Naive thymus-derived CD4-positive, alpha-beta T cell (primary cell): ENCODE data around the gene GAL3ST2. TPM values are rescaled to one million over a fixed set of nuclear protein-coding genes. Genes with fewer than 3 reads are reported as not detected.

Source experiments
- ATAC-seq: fragments of 150-1000 bp; cut with Tn5 transposase; 2 replicates; pipeline ENCODE4 v1.10.0; 2021; ENCODE audit warnings: mild to moderate bottlenecking, moderate library complexity
- CTCF ChIA-PET: fragments of 350-600 bp; sonication (Branson Sonifier 250); formaldehyde crosslinking; loops from one replicate; lab custom pipeline; 2021; ENCODE audit warnings: antibody characterized with exemption; lab: Charles Lee
- POLR2A ChIA-PET: fragments of 350-600 bp; sonication (Branson Sonifier 250); formaldehyde crosslinking; loops from one replicate; lab custom pipeline; 2021; ENCODE audit warnings: antibody characterized with exemption, inconsistent platforms; lab: Charles Lee
- DNase-seq, 9 donors: peaks; one replicate each; pipeline versions ENCODE4 v3.0.0 to v3.0.0-alpha.2; 2020 to 2022; ENCODE audit warnings: mixed read lengths in 1 of 9
- H3K27ac ChIP-seq: one replicate; pipeline ENCODE4 v1.7.0; 2013; ENCODE audit warnings: mild to moderate bottlenecking, low read depth, low read length, moderate library complexity
- H3K27me3 ChIP-seq, 2 donors: one replicate each; pipeline ENCODE4 v1.7.0; 2013; ENCODE audit warnings: low read length in 2 of 2, mild to moderate bottlenecking in 2 of 2, moderate library complexity in 2 of 2; ENCODE audit not compliant: control insufficient read depth in 2 of 2, insufficient read depth in 2 of 2
- H3K36me3 ChIP-seq, 3 experiments: 1 replicate in 2 of 3; 2 replicates in 1 of 3; pipeline ENCODE4 v1.7.0; 2013; ENCODE audit warnings: low read length in 3 of 3, mild to moderate bottlenecking in 3 of 3, moderate library complexity in 1 of 3; ENCODE audit not compliant: insufficient read depth in 3 of 3, control insufficient read depth in 2 of 3
- H3K4me1 ChIP-seq, 2 donors: one replicate each; pipeline ENCODE4 v1.7.0; 2013; ENCODE audit warnings: low read length in 2 of 2, mild to moderate bottlenecking in 2 of 2, moderate library complexity in 1 of 2; ENCODE audit not compliant: control insufficient read depth in 2 of 2, insufficient read depth in 2 of 2
- H3K4me3 ChIP-seq: 2 replicates; pipeline ENCODE4 v1.7.0; 2013; ENCODE audit warnings: mild to moderate bottlenecking, low read length
- H3K9me3 ChIP-seq, 3 experiments: 1 replicate in 2 of 3; 2 replicates in 1 of 3; pipeline ENCODE4 v1.7.0; 2013; ENCODE audit warnings: low read length in 3 of 3; ENCODE audit not compliant: control insufficient read depth in 2 of 3
- H3K27ac Mint-ChIP-seq, 9 donors: one replicate each; pipeline ENCODE4 v1.8.0; 2020 to 2022; ENCODE audit warnings: mixed read lengths in 9 of 9, mild to moderate bottlenecking in 8 of 9, moderate library complexity in 5 of 9, inconsistent platforms in 2 of 9
- H3K27me3 Mint-ChIP-seq, 5 donors: one replicate each; pipeline ENCODE4 v1.8.0; 2021 to 2022; ENCODE audit warnings: mixed read lengths in 5 of 5, mild to moderate bottlenecking in 1 of 5
- H3K36me3 Mint-ChIP-seq, 5 donors: one replicate each; pipeline ENCODE4 v1.8.0; 2020 to 2022; ENCODE audit warnings: mixed read lengths in 5 of 5, mild to moderate bottlenecking in 3 of 5, inconsistent platforms in 1 of 5
- H3K4me1 Mint-ChIP-seq, 7 donors: one replicate each; pipeline ENCODE4 v1.8.0; 2020 to 2022; ENCODE audit warnings: mixed read lengths in 7 of 7, mild to moderate bottlenecking in 3 of 7, inconsistent platforms in 1 of 7
- H3K4me3 Mint-ChIP-seq, 10 donors: one replicate each; pipeline ENCODE4 v1.8.0; 2020 to 2022; ENCODE audit warnings: mild to moderate bottlenecking in 10 of 10, mixed read lengths in 10 of 10, moderate library complexity in 6 of 10, inconsistent platforms in 2 of 10
- H3K9me3 Mint-ChIP-seq, 11 donors: one replicate each; pipeline ENCODE4 v1.8.0; 2020 to 2022; ENCODE audit warnings: mixed read lengths in 11 of 11, mild to moderate bottlenecking in 4 of 11, inconsistent platforms in 1 of 11, moderate library complexity in 1 of 11
- intact Hi-C, 2 donors: fragments of 100-400 bp; cut with micrococcal nuclease; formaldehyde crosslinking; loops; one replicate each; pipeline ENCODE4 v1.15.1; 2023
- polyA plus RNA-seq, 2 donors: library from polyadenylated mRNA; unstranded; fragments of 300-500 nt; fragmentation: Illumina TruSeq; gene quantifications; one replicate each; pipeline ENCODE4 v1.2.3, GENCODE V29; 2021
- total RNA-seq, 6 experiments: library from RNA in 5 of 6; stranded (reverse) in 5 of 6; gene quantifications; 1 replicate in 5 of 6; 2 replicates in 1 of 6; pipeline ENCODE4 v1.2.3 and lab custom pipeline; 2021 to 2026

Gene GAL3ST2
- total and polyA plus RNA-seq, 7 experiments from 2014 or later: 0.17 to 0.93 (median 0.37) TPM; not detected in 4

DNA sequence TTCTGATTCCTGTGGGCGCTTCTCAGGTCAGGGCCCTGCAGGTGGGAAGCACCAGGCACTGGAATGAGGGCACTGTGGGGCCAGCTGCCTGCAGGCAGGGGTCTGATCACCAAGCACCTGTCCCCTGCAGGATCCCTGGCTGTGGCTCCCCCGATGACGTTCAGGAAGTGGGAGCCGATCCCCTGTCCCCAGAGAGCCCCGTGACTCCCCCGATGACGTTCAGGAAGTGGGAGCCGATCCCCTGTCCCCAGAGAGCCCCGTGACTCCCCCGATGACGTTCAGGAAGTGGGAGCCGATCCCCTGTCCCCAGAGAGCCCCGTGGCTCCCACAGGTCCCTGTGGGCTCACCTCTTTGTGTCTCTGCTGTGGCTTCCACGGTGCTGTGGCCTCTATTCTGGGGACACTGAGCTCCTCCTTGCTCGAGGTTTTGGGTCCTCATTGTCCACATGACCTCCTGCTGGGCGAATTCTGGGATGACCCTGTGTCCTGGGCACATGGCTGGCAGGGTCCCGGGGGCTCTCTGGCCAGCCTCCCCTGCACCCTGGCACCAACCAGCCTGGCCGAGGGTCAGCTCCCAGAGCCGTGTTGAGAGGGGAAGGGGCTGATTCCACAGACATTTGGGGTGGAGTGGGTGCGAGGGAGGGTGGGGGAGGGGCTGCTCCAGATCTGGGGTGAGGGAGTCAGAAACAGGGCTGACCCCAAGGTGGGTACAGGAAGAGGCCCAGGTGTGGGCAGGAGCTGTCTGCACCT is 37.2 kb downstream of the GAL3ST2 start:
- Histone ChIP-seq H3K27me3 (no peaks in the 10 kb centered on the region), H3K4me1 (peaks cover 0 to 12% of the 10 kb centered on the region in 2 donors), H3K4me3 (no peak overlapping the region), H3K36me3 (no peaks in the 10 kb centered on the region), H3K27ac (no peak overlapping the region), H3K9me3 (no peaks in the 10 kb centered on the region)
- H3K27me3 Mint-ChIP-seq: peaks cover 0 to 5% (median 0%) of the 10 kb centered on the region in 5 donors
- ChIA-PET CTCF (no interaction called here), POLR2A (no interaction called here)
- no peak overlapping the region for H3K27ac Mint-ChIP-seq
- intact Hi-C loops: no loop called here
- peak in 3 of 9 donors; percentile 20 to 42 (median 35) for DNase-seq
- H3K4me1 Mint-ChIP-seq: peaks cover 0 to 6% (median 4%) of the 10 kb centered on the region in 7 donors
- H3K4me3 Mint-ChIP-seq: no peak overlapping the region
- H3K9me3 Mint-ChIP-seq: no peaks in the 10 kb centered on the region
- ATAC-seq: peak; percentile 90
- no peaks in the 10 kb centered on the region for H3K36me3 Mint-ChIP-seq

GRCh38 chr2:241814393-241814642 is 37.7 kb downstream of the GAL3ST2 start:
- ATAC-seq (no peak), DNase-seq (no peak)
- Histone ChIP-seq H3K4me1 (peaks cover 0 to 12% of the 10 kb centered on the region in 2 donors), H3K9me3 (no peaks in the 10 kb centered on the region), H3K27me3 (no peaks in the 10 kb centered on the region), H3K4me3 (no peak overlapping the region), H3K27ac (no peak overlapping the region), H3K36me3 (no peaks in the 10 kb centered on the region)
- H3K4me3 Mint-ChIP-seq: no peak overlapping the region
- peaks cover 0 to 6% (median 4%) of the 10 kb centered on the region in 7 donors for H3K4me1 Mint-ChIP-seq
- intact Hi-C loops: no loop called here
- no peak overlapping the region for H3K27ac Mint-ChIP-seq
- peaks cover 0 to 3% (median 0%) of the 10 kb centered on the region in 11 donors for H3K9me3 Mint-ChIP-seq
- ChIA-PET CTCF (no interaction called here), POLR2A (no interaction called here)
- peaks cover 0 to 5% (median 0%) of the 10 kb centered on the region in 5 donors for H3K27me3 Mint-ChIP-seq
- H3K36me3 Mint-ChIP-seq: no peaks in the 10 kb centered on the region

DNA sequence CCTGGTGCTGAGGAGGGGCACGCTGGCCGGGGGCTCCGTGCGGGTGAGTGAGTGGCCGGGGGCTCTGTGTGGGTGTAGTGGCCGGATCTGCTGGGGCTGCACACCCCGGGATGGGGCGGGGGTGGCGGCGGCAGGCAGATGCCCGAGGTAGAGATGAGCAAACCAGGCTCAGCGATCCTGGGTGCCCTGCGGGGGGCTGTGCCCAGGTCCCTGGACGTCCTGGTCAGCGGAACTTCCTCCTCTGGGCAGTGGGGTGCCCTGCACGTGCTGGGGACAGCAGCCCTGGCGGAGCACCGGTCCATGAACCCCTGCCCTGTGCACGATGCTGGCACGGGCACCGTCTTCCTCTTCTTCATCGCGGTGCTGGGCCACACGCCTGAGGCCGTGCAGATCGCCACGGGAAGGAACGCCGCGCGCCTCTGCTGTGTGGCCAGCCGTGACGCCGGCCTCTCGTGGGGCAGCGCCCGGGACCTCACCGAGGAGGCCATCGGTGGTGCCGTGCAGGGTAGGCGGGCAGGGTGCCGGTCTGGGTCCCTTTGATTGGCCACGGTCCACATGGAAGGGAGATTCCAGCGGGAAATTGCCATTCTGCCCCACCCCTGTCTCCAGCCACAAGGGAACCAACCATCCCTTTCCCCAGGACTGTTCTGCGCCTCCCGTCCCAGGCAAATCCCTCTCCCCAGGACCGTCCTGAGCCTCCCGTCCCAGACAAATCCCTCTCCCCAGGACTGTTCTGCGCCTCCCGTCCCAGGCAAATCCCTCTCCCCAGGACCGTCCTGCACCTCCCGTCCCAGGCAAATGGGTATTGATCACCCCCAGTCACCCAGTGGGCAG is 38.2 kb downstream of the GAL3ST2 start:
- DNase-seq (no peak), ATAC-seq (no peak)
- no peak overlapping the region for H3K4me3 Mint-ChIP-seq
- POLR2A ChIA-PET: no interaction called here
- intact Hi-C loops: no loop called here
- H3K4me3 ChIP-seq: no peak overlapping the region
- peak overlapping the region in 1 of 9 donors; percentile 52 for H3K27ac Mint-ChIP-seq
- H3K27ac ChIP-seq: no peak overlapping the region
- H3K27me3 Mint-ChIP-seq: peaks cover 0 to 5% (median 0%) of the 10 kb centered on the region in 5 donors
- CTCF ChIA-PET: no interaction called here
- no peaks in the 10 kb centered on the region for H3K9me3 ChIP-seq
- no peaks in the 10 kb centered on the region for H3K36me3 Mint-ChIP-seq
- no peaks in the 10 kb centered on the region for H3K36me3 ChIP-seq
- H3K9me3 Mint-ChIP-seq: peaks cover 0 to 3% (median 0%) of the 10 kb centered on the region in 11 donors
- no peaks in the 10 kb centered on the region for H3K27me3 ChIP-seq
- peaks cover 0 to 12% of the 10 kb centered on the region in 2 donors for H3K4me1 ChIP-seq
- peaks cover 0 to 6% (median 4%) of the 10 kb centered on the region in 7 donors for H3K4me1 Mint-ChIP-seq

GRCh38 chr2:241815477-241816430 is 39.1 kb downstream of the GAL3ST2 start:
- Mint-ChIP-seq H3K27me3 (peaks cover 0 to 5% (median 0%) of the 10 kb centered on the region in 5 donors), H3K4me1 (peaks cover 0 to 11% (median 4%) of the 10 kb centered on the region in 7 donors), H3K36me3 (no peaks in the 10 kb centered on the region), H3K9me3 (peaks cover 0 to 5% (median 0%) of the 10 kb centered on the region in 11 donors), H3K4me3 (no peak overlapping the region), H3K27ac (peak overlapping the region in 1 of 9 donors; percentile 52)
- DNase-seq (peak in 1 of 9 donors; percentile 16), ATAC-seq (no peak)
- POLR2A ChIA-PET: no interaction called here
- intact Hi-C loops: no loop called here
- H3K27ac ChIP-seq: no peak overlapping the region
- CTCF ChIA-PET: no interaction called here
- peaks cover 0 to 12% of the 10 kb centered on the region in 2 donors for H3K4me1 ChIP-seq
- no peaks in the 10 kb centered on the region for H3K9me3 ChIP-seq
- no peaks in the 10 kb centered on the region for H3K27me3 ChIP-seq
- no peaks in the 10 kb centered on the region for H3K36me3 ChIP-seq
- no peak overlapping the region for H3K4me3 ChIP-seq

DNA sequence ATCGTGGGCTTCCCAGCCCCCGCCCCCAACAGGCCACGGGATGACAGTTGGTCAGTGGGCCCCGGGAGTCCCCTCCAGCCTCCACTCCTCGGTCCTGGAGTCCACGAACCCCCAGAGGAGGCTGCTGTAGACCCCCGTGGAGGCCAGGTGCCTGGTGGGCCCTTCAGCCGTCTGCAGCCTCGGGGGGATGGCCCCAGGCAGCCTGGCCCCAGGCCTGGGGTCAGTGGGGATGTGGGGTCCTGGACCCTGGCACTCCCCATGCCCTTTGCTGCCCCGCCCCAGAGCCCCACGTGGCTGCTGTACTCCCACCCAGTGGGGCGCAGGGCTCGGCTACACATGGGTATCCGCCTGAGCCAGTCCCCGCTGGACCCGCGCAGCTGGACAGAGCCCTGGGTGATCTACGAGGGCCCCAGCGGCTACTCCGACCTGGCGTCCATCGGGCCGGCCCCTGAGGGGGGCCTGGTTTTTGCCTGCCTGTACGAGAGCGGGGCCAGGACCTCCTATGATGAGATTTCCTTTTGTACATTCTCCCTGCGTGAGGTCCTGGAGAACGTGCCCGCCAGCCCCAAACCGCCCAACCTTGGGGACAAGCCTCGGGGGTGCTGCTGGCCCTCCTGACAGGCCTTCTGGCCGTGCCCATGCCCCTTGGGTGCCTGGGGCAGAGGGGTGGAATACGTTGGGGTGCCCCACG is 40.0 kb downstream of the GAL3ST2 start:
- intact Hi-C loops: no loop called here
- Mint-ChIP-seq H3K27me3 (peaks cover 0 to 5% (median 0%) of the 10 kb centered on the region in 5 donors), H3K36me3 (no peaks in the 10 kb centered on the region), H3K4me3 (no peak overlapping the region), H3K9me3 (peaks cover 0 to 5% (median 0%) of the 10 kb centered on the region in 11 donors), H3K4me1 (peaks cover 4 to 16% (median 4%) of the 10 kb centered on the region in 7 donors), H3K27ac (no peak overlapping the region)
- Histone ChIP-seq H3K4me3 (no peak overlapping the region), H3K9me3 (no peaks in the 10 kb centered on the region), H3K27me3 (no peaks in the 10 kb centered on the region), H3K36me3 (no peaks in the 10 kb centered on the region), H3K4me1 (peaks cover 7 to 12% of the 10 kb centered on the region in 2 donors), H3K27ac (no peak overlapping the region)
- CTCF ChIA-PET: no interaction called here
- DNase-seq: peak in 1 of 9 donors; percentile 20
- POLR2A ChIA-PET: no interaction called here
- no peak for ATAC-seq
